A673 (cell line): Measurements from ENCODE around the gene CFAP126. TPM values are rescaled to one million over a fixed set of nuclear protein-coding genes. Genes with fewer than 3 reads are reported as not detected.

Experiments
- BruUV-seq: library from RNA; stranded (reverse); fragments of 400-500 nt; replicated peaks from 2 replicates; lab custom pipeline; 2021; lab: Mats Ljungman, UMichigan
- CTCF ChIA-PET: fragments of 300-600 bp; sonication (Branson Sonifier 250); formaldehyde crosslinking; loops from one replicate; lab custom pipeline; 2022; ENCODE audit warnings: antibody characterized with exemption; lab: Charles Lee
- POLR2A ChIA-PET: fragments of 300-600 bp; sonication (Branson Sonifier 250); formaldehyde crosslinking; loops from one replicate; lab custom pipeline; 2022; ENCODE audit warnings: antibody characterized with exemption; ENCODE audit not compliant: low non-redundant PET; lab: Charles Lee
- DNase-seq: peaks from one replicate; pipeline ENCODE4 v3.0.0-alpha.2; 2015; ENCODE audit warnings: low spot score
- H3K27ac ChIP-seq: fragments of 200-600 bp; sonication (generic); 2 replicates; pipeline ENCODE4 v1.5.1; 2016; ENCODE audit warnings: mixed run types, low read depth, mild to moderate bottlenecking, mixed read lengths, antibody characterized with exemption, low read length; ENCODE audit not compliant: poor library complexity, severe bottlenecking
- H3K27me3 ChIP-seq: fragments of 200-600 bp; sonication (generic); replicated peaks from 2 replicates; pipeline ENCODE4 v1.6.1; 2017; ENCODE audit warnings: mixed run types, low read depth, mild to moderate bottlenecking, mixed read lengths, antibody characterized with exemption, low read length; ENCODE audit not compliant: insufficient read depth, poor library complexity
- H3K36me3 ChIP-seq: fragments of 200-600 bp; sonication (generic); 2 replicates; pipeline ENCODE4 v1.6.1; 2016; ENCODE audit warnings: mixed run types, mild to moderate bottlenecking, mixed read lengths, antibody characterized with exemption, low read length; ENCODE audit not compliant: insufficient read depth, poor library complexity, severe bottlenecking
- H3K4me1 ChIP-seq: fragments of 200-600 bp; sonication (generic); 2 replicates; pipeline ENCODE4 v1.6.1; 2017; ENCODE audit warnings: mixed run types, mild to moderate bottlenecking, mixed read lengths, antibody characterized with exemption, low read length; ENCODE audit not compliant: insufficient read depth, poor library complexity, severe bottlenecking
- H3K4me3 ChIP-seq: fragments of 200-600 bp; sonication (generic); 2 replicates; pipeline ENCODE4 v1.5.1; 2016; ENCODE audit warnings: low read depth, mixed run types, mild to moderate bottlenecking, mixed read lengths, low read length; ENCODE audit not compliant: poor library complexity, severe bottlenecking
- H3K9me3 ChIP-seq: fragments of 200-600 bp; sonication (generic); 2 replicates; pipeline ENCODE4 v1.6.1; 2016; ENCODE audit warnings: mixed run types, low read depth, mild to moderate bottlenecking, mixed read lengths, antibody characterized with exemption, low read length; ENCODE audit not compliant: poor library complexity, severe bottlenecking
- EZH2 ChIP-seq: fragments of 200-600 bp; sonication (generic); IDR thresholded peaks from 2 replicates; pipeline ENCODE4 v1.6.1; 2017; ENCODE audit warnings: borderline replicate concordance, low read depth, mild to moderate bottlenecking, mixed read lengths, antibody characterized with exemption, low read length; ENCODE audit not compliant: poor library complexity, severe bottlenecking
- intact Hi-C: fragments of 100-400 bp; cut with micrococcal nuclease; formaldehyde crosslinking; loops from one replicate; pipeline ENCODE4 v1.10.0; 2022; ENCODE audit not compliant: unreplicated experiment
- total RNA-seq: library from RNA; stranded (reverse); gene quantifications from 2 replicates; pipeline ENCODE4 v1.2.3, GENCODE V29; 2021
- TF ChIP-seq, protein P1 (sequence below): fragments of 300-800, 200-600 bp; sonication (generic); conservative IDR thresholded peaks from 2 replicates; pipeline ENCODE4 v1.5.1; 2017; ENCODE audit warnings: low read depth, mild to moderate bottlenecking, antibody characterized with exemption, low read length, moderate library complexity, mixed read lengths

CFAP126 gene
- total RNA-seq, 1 experiment from 2014 or later = not detected

- Histone ChIP-seq H3K27me3 (no peaks in the 10 kb centered on the region), H3K27ac (no peak overlapping the region), H3K4me3 (no peak overlapping the region), H3K4me1 (no peaks in the 10 kb centered on the region), H3K36me3 (peaks cover 8% of the 10 kb centered on the region), H3K9me3 (no peaks in the 10 kb centered on the region)
- ChIA-PET CTCF (interaction anchor here (0.5 kb wide), 1 partner anchor 27 kb away, joined by 6 read pairs; no protein-coding TSS in a partner anchor), POLR2A (no interaction called here)
- intact Hi-C loops = no loop called here
- DNase-seq = no peak
- TF ChIP-seq, protein P1, sequence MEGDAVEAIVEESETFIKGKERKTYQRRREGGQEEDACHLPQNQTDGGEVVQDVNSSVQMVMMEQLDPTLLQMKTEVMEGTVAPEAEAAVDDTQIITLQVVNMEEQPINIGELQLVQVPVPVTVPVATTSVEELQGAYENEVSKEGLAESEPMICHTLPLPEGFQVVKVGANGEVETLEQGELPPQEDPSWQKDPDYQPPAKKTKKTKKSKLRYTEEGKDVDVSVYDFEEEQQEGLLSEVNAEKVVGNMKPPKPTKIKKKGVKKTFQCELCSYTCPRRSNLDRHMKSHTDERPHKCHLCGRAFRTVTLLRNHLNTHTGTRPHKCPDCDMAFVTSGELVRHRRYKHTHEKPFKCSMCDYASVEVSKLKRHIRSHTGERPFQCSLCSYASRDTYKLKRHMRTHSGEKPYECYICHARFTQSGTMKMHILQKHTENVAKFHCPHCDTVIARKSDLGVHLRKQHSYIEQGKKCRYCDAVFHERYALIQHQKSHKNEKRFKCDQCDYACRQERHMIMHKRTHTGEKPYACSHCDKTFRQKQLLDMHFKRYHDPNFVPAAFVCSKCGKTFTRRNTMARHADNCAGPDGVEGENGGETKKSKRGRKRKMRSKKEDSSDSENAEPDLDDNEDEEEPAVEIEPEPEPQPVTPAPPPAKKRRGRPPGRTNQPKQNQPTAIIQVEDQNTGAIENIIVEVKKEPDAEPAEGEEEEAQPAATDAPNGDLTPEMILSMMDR = no peak
- TF ChIP-seq EZH2 = no peak
- BruUV-seq = no TSS peak
Observed at GRCh38 chr1:161357073-161357472, 10.6 kb downstream of the CFAP126 start.

DNA sequence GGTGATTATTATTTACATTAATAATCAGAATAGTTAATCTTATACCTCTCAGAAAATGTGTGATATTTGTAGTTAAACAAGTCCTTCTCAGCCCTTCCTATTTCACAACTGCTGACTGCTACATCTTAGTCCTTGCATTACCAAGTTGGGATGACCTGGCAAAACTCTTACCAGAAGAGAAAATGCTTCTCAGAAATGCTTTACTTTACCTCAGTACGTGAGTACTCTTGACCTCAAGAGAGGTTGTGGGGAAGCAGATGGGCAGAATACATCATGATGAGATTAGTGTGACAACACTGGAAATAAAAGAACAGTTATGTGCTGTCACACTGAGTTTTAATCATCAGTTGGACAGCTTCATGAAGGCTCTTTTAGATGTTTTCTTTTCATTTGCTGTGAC, 16.2 kb downstream of the CFAP126 start:
- Histone ChIP-seq H3K9me3 (no peaks in the 10 kb centered on the region), H3K4me1 (no peaks in the 10 kb centered on the region), H3K27me3 (no peaks in the 10 kb centered on the region), H3K36me3 (peaks cover 6% of the 10 kb centered on the region), H3K27ac (no peak overlapping the region), H3K4me3 (no peak overlapping the region)
- intact Hi-C loops = no loop called here
- BruUV-seq = no TSS peak
- ChIA-PET POLR2A (no interaction called here), CTCF (no interaction called here)
- no peak for DNase-seq
- no peak for TF ChIP-seq EZH2
- TF ChIP-seq, protein P1 = no peak

GRCh38 chr1:161350671-161351070, 17.0 kb downstream of the CFAP126 start:
- no TSS peak for BruUV-seq
- TF ChIP-seq EZH2 = no peak
- TF ChIP-seq, protein P1 = no peak
- CTCF ChIA-PET = no interaction called here
- no peaks in the 10 kb centered on the region for H3K27me3 ChIP-seq
- H3K9me3 ChIP-seq = no peaks in the 10 kb centered on the region
- H3K27ac ChIP-seq = no peak overlapping the region
- peaks cover 6% of the 10 kb centered on the region for H3K36me3 ChIP-seq
- H3K4me1 ChIP-seq = no peaks in the 10 kb centered on the region
- no peak for DNase-seq
- intact Hi-C loops = no loop called here
- POLR2A ChIA-PET = no interaction called here
- no peak overlapping the region for H3K4me3 ChIP-seq
